Globus pallidus (tissue), 1 donor: ENCODE measurements around the gene ZNF418.
"Not testable (repeated sequence)": the region's sequence is repeated elsewhere in the genome, so short reads cannot be mapped to it uniquely, and the experiment has no call there.

ENCODE experiments used
- DNase-seq: peaks from one replicate; pipeline ENCODE4 v3.0.0-alpha.2; 2015; ENCODE audit warnings: low spot score

The ZNF418 gene

DNA sequence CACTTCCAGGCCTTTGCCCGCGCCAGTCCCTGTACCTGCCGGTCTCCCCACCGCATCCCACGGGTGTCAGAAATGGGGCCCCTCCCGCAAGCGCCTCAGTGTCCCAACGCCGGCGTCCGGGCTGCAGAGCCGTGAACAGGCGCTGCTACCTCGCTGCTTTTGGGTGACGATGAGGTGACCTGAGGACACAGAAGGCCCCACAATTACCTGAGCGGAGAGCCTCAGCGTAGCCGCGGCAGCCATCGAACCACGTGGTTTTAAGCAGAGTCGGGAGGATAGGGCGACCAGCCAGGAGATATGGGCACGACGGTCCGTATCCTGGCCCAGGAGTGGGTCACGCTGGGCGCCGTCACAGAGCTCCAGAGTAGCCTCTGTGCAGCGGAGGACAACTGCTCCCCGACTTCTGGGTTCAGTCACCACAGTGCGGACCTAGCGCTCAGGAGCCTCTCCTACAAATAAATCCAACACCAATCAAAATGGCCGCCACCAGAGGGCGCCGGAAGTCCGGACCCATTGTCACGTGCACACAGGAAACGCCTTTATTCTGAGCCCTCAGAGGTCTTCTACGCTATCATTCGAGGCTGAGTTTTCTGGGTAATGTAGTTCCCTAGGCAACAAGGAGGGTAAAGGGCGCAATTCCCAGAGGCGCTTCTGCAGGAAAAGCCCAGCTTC lies 46.5 kb downstream of the ZNF418 start, which contains the start of gene ZNF814:
Gene ZNF814 (minus strand): TSS at position 478 of the 672 bp plus-strand sequence. CDS start 235 bp downstream, at position 243.
- DNase-seq = peak; percentile 81

DNA sequence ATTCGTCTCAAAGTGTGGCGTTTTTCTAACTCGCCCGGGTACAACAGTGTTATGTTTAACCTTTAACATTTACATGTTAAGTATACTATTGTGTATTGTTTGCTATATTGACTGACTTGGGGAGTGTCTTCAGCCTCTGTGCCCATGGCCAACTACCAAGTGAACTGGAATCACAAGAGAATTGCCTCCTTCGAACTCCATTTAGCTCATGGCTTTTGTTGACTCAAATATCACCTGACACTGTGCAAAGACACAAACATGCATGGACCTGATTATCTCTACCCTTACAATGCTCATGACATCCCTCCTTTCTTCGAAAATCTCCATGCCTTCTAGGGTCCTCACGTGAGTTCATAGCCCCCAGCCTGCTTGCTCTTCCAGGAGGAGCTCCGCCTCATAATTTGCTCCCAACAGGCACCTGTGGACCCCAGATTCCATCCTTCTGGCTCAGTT lies 47.1 kb downstream of the ZNF418 start:
- DNase-seq = peak; percentile 11

DNA sequence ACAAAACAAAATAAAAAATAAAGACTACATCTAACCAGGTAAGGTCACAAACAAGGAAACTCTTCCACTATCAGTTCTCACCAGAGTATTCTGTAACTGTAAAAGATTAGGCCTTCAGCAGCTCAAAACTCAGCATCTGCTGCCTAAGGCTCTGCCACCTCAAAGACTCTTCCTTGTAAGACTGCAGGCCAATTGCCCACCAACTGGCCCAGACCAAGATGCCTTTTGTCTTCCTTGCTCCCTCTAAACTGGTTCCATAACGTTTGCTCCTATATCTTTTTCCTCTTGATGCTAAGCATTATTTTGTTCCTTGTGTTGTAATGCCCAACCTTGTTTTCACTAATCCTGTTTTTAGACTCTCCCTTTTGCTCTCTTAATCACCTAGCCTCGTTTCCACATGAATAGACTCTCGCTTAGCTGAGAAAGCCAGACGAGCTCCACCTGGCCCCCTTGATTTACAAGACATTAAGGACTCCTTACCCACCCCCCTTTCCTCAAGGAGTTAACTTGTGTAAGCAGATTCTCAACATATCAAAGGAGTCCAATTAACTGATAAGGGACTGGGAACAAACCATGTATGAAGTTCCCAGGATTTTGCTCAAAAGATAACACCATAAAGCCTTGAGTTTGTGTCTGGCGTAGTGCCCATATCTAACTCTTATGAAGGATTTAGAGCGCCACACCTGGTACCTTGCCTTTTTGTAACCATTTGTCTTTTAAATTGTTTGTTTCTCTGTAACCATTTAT lies 47.8 kb downstream of the ZNF418 start:
- no peak for DNase-seq

DNA sequence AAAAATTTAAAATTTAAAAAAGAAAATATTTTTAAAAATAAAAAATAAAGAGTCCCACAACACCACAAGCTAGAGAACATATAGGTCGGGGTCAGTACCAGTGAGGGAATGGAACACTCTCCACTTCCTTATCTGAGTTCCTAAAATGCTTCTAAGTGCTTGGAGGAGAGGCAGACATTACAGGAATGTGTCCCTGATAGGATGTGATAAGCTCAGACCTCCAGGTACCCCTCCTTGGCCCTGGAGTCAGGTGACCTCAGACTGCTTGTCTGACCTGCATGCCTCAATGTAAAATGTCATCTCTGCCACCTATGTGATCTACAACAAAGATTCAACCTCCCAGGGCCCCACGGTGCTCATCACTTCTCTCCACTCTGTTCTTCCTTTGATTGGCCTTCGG lies 49.2 kb downstream of the ZNF418 start:
- DNase-seq = no peak

DNA sequence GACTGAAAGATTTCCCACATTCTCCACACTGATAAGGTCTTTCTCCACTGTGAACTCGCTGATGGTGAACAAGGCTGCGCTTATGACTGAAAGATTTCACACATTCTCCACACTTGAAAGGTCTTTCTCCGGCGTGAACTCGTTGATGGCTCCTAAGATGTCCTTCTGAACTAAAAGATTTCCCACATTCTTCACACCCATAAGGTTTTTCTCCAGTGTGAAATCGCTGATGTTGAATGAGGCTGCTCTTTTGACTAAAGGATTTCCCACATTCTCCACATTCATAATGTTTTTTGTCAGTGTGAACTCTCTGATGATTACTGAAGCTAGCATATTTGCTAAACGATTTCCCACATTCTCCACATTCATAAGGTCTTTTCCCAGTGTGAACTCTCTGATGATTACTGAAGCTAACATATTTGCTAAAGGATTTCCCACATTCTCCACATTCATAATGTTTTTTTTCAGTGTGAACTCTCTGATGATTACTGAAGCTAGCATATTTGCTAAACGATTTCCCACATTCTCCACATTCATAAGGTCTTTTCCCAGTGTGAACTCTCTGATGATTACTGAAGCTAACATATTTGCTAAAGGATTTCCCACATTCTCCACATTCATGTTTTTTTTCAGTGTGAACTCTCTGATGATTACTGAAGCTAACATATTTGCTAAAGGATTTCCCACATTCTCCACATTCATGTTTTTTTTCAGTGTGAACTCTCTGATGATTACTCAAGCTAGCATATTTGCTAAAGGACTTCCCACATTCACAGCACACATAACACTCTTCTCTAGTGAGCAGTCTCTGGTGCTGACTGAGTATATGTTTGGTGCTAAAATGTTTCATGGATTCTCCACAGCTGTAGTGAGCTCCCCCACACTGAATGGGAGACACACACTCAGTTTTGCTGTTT lies 61.1 kb downstream of the ZNF418 start:
- not testable (repeated sequence) for DNase-seq

DNA sequence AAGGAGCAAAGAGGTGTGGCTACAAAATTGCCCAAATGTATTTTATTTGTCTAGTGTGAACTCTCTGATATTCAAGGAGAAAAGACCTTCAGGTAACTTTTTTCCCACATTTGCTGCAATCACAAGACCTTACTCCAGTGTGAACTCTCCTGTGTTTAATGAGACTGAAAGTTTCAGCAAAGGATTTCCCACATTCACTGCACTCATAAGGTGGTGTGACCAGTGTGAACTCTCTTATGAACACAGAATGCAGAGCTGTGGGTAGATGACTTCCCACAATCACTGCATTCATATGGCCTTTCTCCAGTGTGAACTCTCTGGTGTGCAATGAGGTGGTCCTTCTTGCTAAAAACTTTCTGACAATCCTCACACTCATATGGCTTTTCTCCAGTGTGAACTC lies 62.8 kb downstream of the ZNF418 start:
- DNase-seq = no peak
